ENCODE data around the gene ZBP1. TPM values are rescaled to one million over a fixed set of nuclear protein-coding genes. Genes with fewer than 3 reads are reported as not detected.

ZBP1 gene
- total and polyA plus RNA-seq, 3 donors from 2014 or later, result 0.31 to 0.66 TPM; not detected in 1

DNA sequence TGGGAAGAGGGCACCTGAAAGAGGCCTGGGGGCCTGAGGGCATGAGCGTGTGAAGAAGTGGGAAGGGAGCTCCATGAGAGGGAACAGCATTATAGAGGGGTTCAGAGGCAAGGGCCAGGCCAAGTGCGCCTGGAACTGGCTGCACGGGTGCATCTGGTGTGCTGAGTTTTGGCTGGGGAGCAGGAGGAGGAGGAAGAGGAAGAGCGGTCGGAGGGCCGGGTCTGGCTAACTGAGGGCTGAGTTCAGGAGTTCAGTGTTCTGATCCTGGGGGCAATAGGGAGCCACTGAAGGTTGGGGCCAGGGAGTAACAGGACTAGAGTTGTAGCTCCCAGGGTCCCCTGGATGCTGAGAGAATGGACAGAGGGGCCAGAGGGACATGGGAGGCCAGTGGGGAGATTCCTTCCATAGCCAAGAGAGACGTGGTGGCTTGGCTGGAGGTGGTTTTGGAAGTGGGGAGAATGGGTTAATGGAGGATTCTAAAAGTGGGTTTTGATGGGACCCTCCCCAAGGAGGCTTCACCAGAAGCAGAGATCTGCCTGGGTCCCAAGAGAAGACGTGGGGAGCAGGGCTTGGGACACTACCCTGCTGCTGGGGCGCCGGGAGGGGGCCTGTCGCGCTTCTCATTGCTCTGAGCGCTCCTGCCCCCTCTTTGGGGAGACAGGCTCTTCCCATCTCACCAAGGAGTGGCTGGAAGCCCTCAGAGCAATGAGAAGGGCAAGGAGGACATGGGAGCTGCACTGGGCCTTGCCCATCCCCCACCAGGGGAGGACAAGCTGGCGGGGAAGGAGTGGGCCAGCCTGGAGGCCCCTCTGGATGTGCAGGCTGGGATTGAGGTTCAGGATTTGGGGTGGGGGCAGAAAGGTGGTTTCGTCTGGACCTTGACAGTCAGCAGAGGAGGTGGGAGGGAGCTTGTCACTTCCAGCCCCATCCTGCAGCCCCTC is 28.7 kb downstream of the ZBP1 start:
- no peak overlapping the region for H3K4me3 ChIP-seq
- H3K9me3 ChIP-seq, result no peaks in the 10 kb centered on the region
- WGBS, 2 donors, result 90 to 98% methylated on average over 14 to 15 of the region's 15 CpGs
- no peaks in the 10 kb centered on the region for H3K27me3 ChIP-seq
- H3K36me3 ChIP-seq (ENCODE audit: low read depth, missing control alignments), result no peaks in the 10 kb centered on the region
- no peak for DNase-seq
- intact Hi-C loops (cut with DNase I; ENCODE audit: low total_unique reads), result loop anchor here (5.0 kb wide), 1 partner anchor 79 kb away; no protein-coding TSS in a partner anchor
- H3K27ac ChIP-seq, result no peak overlapping the region
- TF ChIP-seq, protein P1, sequence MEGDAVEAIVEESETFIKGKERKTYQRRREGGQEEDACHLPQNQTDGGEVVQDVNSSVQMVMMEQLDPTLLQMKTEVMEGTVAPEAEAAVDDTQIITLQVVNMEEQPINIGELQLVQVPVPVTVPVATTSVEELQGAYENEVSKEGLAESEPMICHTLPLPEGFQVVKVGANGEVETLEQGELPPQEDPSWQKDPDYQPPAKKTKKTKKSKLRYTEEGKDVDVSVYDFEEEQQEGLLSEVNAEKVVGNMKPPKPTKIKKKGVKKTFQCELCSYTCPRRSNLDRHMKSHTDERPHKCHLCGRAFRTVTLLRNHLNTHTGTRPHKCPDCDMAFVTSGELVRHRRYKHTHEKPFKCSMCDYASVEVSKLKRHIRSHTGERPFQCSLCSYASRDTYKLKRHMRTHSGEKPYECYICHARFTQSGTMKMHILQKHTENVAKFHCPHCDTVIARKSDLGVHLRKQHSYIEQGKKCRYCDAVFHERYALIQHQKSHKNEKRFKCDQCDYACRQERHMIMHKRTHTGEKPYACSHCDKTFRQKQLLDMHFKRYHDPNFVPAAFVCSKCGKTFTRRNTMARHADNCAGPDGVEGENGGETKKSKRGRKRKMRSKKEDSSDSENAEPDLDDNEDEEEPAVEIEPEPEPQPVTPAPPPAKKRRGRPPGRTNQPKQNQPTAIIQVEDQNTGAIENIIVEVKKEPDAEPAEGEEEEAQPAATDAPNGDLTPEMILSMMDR (IDR thresholded peaks at IDR 0.05), result no peak
- TF ChIP-seq POLR2A (IDR thresholded peaks at IDR 0.05), result no peak
- no peaks in the 10 kb centered on the region for H3K4me1 ChIP-seq

DNA sequence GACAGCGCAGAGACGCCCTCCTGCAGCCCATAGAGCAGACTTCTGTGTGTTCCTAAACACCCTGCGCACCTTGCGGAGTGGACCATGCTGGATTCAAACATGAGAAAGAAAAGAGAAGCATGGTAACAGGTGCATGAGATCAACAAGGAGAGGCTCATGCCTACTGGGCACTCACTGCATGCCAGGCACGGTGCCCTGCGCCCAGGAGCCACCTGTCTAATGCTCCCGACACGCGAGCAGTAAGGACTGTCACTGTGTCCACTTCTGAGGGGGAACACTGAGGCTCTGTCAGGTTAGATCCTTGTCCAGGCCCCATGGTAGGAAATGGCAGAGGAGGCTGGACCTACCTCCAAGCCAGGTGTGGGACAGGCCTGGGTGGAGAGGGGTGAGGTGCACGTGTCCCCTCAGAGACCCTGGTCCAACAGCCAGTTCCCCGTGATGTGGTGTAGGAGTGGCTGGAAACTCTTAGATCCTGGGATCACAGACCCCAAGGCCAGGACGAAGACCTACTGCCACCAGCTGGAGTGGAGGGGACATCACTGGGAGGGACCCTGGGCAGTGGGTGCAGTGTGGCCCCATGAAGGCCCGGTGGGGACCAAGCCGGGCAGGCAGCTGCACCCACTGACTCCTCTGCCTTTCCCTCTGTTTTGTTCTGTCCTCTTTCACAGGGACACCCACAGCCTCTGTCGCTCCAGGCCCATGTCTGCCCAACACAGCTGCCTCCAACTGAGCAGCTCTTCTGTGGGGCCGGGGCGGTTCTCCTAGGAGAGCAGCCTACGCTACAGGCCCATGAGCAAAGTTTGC is 29.5 kb downstream of the ZBP1 start:
- no peaks in the 10 kb centered on the region for H3K4me1 ChIP-seq
- 89 to 95% methylated on average over 12 to 18 of the region's 18 CpGs for WGBS, 2 donors
- no peaks in the 10 kb centered on the region for H3K36me3 ChIP-seq (ENCODE audit: low read depth, missing control alignments)

GRCh38 chr20:57589728-57590484 is 30.3 kb downstream of the ZBP1 start:
- intact Hi-C loops (cut with DNase I; ENCODE audit: low total_unique reads), result loop anchor here (5.0 kb wide), 1 partner anchor 78 kb away; no protein-coding TSS in a partner anchor
- Histone ChIP-seq H3K4me1 (no peaks in the 10 kb centered on the region), H3K4me3 (no peak overlapping the region), H3K9me3 (no peaks in the 10 kb centered on the region), H3K27ac (no peak overlapping the region), H3K27me3 (no peaks in the 10 kb centered on the region), H3K36me3 (ENCODE audit: low read depth, missing control alignments) (no peaks in the 10 kb centered on the region)
- TF ChIP-seq POLR2A (IDR thresholded peaks at IDR 0.05), result no peak
- TF ChIP-seq, protein P1 (IDR thresholded peaks at IDR 0.05), result no peak
- no peak for DNase-seq
- 88 to 90% methylated on average over 12 to 16 of the region's 16 CpGs for WGBS, 2 donors

More for the DNA sequence above, 29.5 kb downstream of the ZBP1 start:
- intact Hi-C loops (cut with DNase I; ENCODE audit: low total_unique reads), result loop anchor here (5.0 kb wide), 1 partner anchor 78 kb away; no protein-coding TSS in a partner anchor
- Histone ChIP-seq H3K9me3 (no peaks in the 10 kb centered on the region), H3K4me3 (no peak overlapping the region), H3K27me3 (no peaks in the 10 kb centered on the region), H3K27ac (no peak overlapping the region)
- TF ChIP-seq, protein P1 (IDR thresholded peaks at IDR 0.05), result no peak
- TF ChIP-seq POLR2A (IDR thresholded peaks at IDR 0.05), result no peak
- no peak for DNase-seq

GRCh38 chr20:57589123-57589727 is 31.0 kb downstream of the ZBP1 start:
- intact Hi-C loops (cut with DNase I; ENCODE audit: low total_unique reads), result no loop called here
- no peak for TF ChIP-seq POLR2A (IDR thresholded peaks at IDR 0.05)
- TF ChIP-seq, protein P1 (IDR thresholded peaks at IDR 0.05), result no peak

More at GRCh38 chr20:57589123-57589727, 31.0 kb downstream of the ZBP1 start:
- H3K9me3 ChIP-seq, result no peaks in the 10 kb centered on the region
- no peaks in the 10 kb centered on the region for H3K27me3 ChIP-seq
- H3K4me3 ChIP-seq, result no peak overlapping the region
- 86 to 90% methylated on average over 1 to 6 of the region's 6 CpGs for WGBS, 2 donors
- no peaks in the 10 kb centered on the region for H3K4me1 ChIP-seq
- no peaks in the 10 kb centered on the region for H3K36me3 ChIP-seq (ENCODE audit: low read depth, missing control alignments)
- H3K27ac ChIP-seq, result no peak overlapping the region
- DNase-seq, result no peak

Data from testis (tissue), 3 donors.